Cardiac muscle cell (in vitro differentiated cells and primary cell): ENCODE results near the gene ANKRD2. TPM values are rescaled to one million over a fixed set of nuclear protein-coding genes. Genes with fewer than 3 reads are reported as not detected.

Source experiments
- DNase-seq, 2 donors: peaks; one replicate each; pipeline versions ENCODE4 v3.0.0 to v3.0.0-alpha.2; 2010 to 2017; ENCODE audit warnings: low read depth in 1 of 2, low spot score in 1 of 2
- H3K27ac ChIP-seq: fragments of 200-600 bp; sonication (generic); 2 replicates; pipeline ENCODE4 v1.5.1; 2016
- H3K27me3 ChIP-seq: fragments of 200-600 bp; sonication (generic); 2 replicates; pipeline ENCODE4 v1.6.0; 2016; ENCODE audit warnings: control low read depth
- H3K36me3 ChIP-seq: fragments of 200-600 bp; sonication (generic); 2 replicates; pipeline ENCODE4 v1.5.1; 2016; ENCODE audit warnings: control low read depth
- H3K4me1 ChIP-seq: fragments of 200-600 bp; sonication (generic); 2 replicates; pipeline ENCODE4 v1.8.1; 2017; ENCODE audit warnings: low read depth, mild to moderate bottlenecking, mixed run types
- H3K4me3 ChIP-seq: fragments of 200-600 bp; sonication (generic); 2 replicates; pipeline ENCODE4 v1.5.1; 2016; ENCODE audit warnings: mild to moderate bottlenecking
- H3K9me3 ChIP-seq: fragments of 200-600 bp; sonication (generic); 2 replicates; pipeline ENCODE4 v1.5.1; 2017; ENCODE audit warnings: low read depth, mild to moderate bottlenecking, control low read depth
- CTCF ChIP-seq: IDR thresholded peaks from 2 replicates; pipeline ENCODE4 v1.5.1; 2012; ENCODE audit warnings: low read depth, mild to moderate bottlenecking, low read length
- polyA plus RNA-seq: library from polyadenylated mRNA; unstranded; fragments of >200 nt; fragmentation: Nextera tagmentation; extraction: Ambion mirVana; gene quantifications from 2 replicates; pipeline ENCODE4 v1.2.1, GENCODE V29; 2016
- total RNA-seq: library from RNA; depleted of rRNA; stranded (reverse); fragments of >200 nt; gene quantifications from 2 replicates; pipeline ENCODE4 v1.2.3, GENCODE V29; 2016

ANKRD2 gene
- total and polyA plus RNA-seq, 2 experiments from 2014 or later, result not detected

- DNase-seq, result no peak
- no peaks in the 10 kb centered on the region for H3K4me1 ChIP-seq
- H3K36me3 ChIP-seq, result no peaks in the 10 kb centered on the region
- no peaks in the 10 kb centered on the region for H3K27me3 ChIP-seq
- no peak overlapping the region for H3K27ac ChIP-seq
- no peak overlapping the region for H3K4me3 ChIP-seq
- no peak for TF ChIP-seq CTCF
- no peaks in the 10 kb centered on the region for H3K9me3 ChIP-seq
Measured at GRCh38 chr10:97623277-97623676, 50.7 kb downstream of the ANKRD2 start.

- H3K27me3 ChIP-seq, result no peaks in the 10 kb centered on the region
- H3K9me3 ChIP-seq, result no peaks in the 10 kb centered on the region
- TF ChIP-seq CTCF, result no peak
- H3K4me3 ChIP-seq, result no peak overlapping the region
- no peaks in the 10 kb centered on the region for H3K4me1 ChIP-seq
- H3K27ac ChIP-seq, result peak overlapping the region; percentile 53
- H3K36me3 ChIP-seq, result no peaks in the 10 kb centered on the region
- no peak for DNase-seq
Measured at GRCh38 chr10:97627731-97628130, 55.2 kb downstream of the ANKRD2 start.

GRCh38 chr10:97628228-97628627 is 55.6 kb downstream of the ANKRD2 start:
- H3K4me1 ChIP-seq, result no peaks in the 10 kb centered on the region
- no peak overlapping the region for H3K4me3 ChIP-seq
- no peaks in the 10 kb centered on the region for H3K36me3 ChIP-seq
- DNase-seq, result no peak
- no peaks in the 10 kb centered on the region for H3K27me3 ChIP-seq
- H3K9me3 ChIP-seq, result no peaks in the 10 kb centered on the region
- no peak overlapping the region for H3K27ac ChIP-seq
- TF ChIP-seq CTCF, result no peak

- Histone ChIP-seq H3K27ac (no peak overlapping the region), H3K27me3 (no peaks in the 10 kb centered on the region), H3K4me1 (no peaks in the 10 kb centered on the region), H3K9me3 (no peaks in the 10 kb centered on the region), H3K36me3 (no peaks in the 10 kb centered on the region), H3K4me3 (no peak overlapping the region)
- TF ChIP-seq CTCF, result no peak
- DNase-seq, result no peak
Measured at GRCh38 chr10:97629289-97629688, 56.7 kb downstream of the ANKRD2 start.

GRCh38 chr10:97631098-97631497 is 58.5 kb downstream of the ANKRD2 start:
- DNase-seq, result no peak
- H3K4me3 ChIP-seq, result no peak overlapping the region
- H3K4me1 ChIP-seq, result no peaks in the 10 kb centered on the region
- no peaks in the 10 kb centered on the region for H3K36me3 ChIP-seq
- no peak for TF ChIP-seq CTCF
- no peaks in the 10 kb centered on the region for H3K9me3 ChIP-seq
- no peak overlapping the region for H3K27ac ChIP-seq
- no peaks in the 10 kb centered on the region for H3K27me3 ChIP-seq
